Lung microvascular endothelial cell (primary cell): ENCODE data around the gene MEAF6. TPM values are rescaled to one million over a fixed set of nuclear protein-coding genes. Genes with fewer than 3 reads are reported as not detected.

Source experiments
- DNase-seq, 2 donors: peaks; one replicate each; pipeline versions ENCODE4 v3.0.0 to v3.0.0-alpha.2; 2010; ENCODE audit warnings: low read depth in 2 of 2
- total RNA-seq: library from RNA; depleted of rRNA; stranded (reverse); fragments of >200 nt; gene quantifications from 2 replicates; pipeline ENCODE4 v1.2.1, GENCODE V29; 2014

The MEAF6 gene
- total RNA-seq, 1 donor from 2014 or later = 41.3 TPM

- no peak for DNase-seq
Measured at GRCh38 chr1:37485902-37486679, 28.5 kb downstream of the MEAF6 start.

DNA sequence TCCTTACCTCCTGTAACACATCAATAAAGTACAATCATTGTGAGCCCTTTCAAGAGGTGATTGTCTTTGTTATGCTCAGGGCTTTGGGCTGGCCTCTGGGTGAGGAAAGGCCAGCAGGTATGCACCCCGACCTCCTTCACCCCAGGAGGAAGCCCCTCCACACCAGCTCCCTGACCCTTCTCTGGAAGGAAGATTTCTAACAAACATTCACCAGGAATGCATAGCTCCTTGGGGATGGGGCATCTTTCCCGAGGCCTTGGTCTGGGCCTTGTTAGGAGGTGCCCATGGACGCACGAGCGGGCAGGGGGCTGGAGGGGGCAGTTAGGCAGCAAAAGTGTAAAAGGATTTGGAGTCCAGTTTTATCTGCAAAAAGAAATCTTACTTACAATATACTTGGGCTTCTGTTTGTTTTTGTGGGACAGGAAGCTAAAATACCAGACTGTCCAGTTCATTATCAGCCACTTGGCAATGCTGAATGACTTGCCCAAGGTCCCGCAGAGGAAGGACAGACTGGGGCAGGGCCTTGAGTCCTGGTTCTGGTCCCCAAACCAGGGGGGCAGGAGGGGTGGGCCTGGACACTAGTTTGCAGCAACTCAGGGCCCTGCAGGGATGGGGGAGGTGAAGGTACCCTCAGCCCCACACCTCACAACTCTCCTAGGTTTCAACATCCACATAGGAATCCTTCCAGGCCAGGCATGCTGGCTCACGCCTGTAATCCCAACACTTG lies 30.1 kb downstream of the MEAF6 start:
- DNase-seq = no peak

DNA sequence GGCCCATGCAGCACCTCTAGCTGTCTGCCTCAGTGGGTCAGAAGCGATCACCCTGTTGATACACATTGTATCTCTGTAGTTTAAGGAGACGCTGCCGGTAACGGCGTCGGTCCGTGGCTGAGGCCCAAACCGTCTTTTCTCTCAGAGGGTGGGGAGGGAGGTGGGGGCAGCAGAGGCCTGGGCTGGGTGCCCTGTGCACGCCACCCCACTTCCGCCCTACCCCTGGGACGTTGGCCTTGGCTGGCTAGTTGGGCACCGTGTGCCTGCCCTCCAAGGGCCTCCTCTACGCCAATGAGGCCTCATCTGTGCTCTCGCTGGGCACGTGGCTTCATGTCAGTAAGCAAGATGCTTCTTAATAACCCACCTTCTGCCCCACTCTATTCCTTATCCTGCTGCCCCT lies 30.8 kb downstream of the MEAF6 start:
- no peak for DNase-seq

GRCh38 chr1:37482796-37483744 lies 31.5 kb downstream of the MEAF6 start:
- DNase-seq = no peak

GRCh38 chr1:37482004-37482785 lies 32.4 kb downstream of the MEAF6 start:
- DNase-seq = no peak

DNA sequence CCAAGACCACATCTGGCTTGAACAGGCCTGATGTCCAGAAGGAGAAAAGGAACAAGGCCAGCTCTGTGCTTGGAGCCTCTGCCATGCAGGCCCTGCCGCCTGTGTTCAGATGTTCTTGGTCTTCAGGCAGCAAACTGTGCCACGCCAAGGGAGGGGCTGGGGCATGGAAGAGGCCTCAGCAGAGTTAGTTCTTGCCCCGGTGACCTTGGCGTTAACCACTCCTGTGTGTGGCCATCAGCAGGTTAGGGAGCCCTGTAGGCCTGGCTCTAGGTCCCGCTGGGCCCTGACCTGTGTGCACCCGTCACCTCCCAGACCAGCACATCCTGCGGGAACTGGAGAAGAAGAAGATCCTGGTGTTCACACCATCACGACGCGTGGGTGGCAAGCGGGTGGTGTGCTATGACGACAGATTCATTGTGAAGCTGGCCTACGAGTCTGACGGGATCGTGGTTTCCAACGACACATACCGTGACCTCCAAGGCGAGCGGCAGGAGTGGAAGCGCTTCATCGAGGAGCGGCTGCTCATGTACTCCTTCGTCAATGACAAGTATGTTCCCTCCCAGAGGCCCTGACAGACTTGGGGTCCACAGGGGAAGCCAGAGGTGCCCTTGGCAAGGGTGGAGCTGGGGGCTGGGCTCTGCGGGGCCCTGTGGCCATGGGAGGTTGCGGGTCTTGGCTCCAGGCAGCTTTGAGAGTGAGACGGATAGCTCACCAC lies 33.1 kb downstream of the MEAF6 start:
- DNase-seq = no peak

DNA sequence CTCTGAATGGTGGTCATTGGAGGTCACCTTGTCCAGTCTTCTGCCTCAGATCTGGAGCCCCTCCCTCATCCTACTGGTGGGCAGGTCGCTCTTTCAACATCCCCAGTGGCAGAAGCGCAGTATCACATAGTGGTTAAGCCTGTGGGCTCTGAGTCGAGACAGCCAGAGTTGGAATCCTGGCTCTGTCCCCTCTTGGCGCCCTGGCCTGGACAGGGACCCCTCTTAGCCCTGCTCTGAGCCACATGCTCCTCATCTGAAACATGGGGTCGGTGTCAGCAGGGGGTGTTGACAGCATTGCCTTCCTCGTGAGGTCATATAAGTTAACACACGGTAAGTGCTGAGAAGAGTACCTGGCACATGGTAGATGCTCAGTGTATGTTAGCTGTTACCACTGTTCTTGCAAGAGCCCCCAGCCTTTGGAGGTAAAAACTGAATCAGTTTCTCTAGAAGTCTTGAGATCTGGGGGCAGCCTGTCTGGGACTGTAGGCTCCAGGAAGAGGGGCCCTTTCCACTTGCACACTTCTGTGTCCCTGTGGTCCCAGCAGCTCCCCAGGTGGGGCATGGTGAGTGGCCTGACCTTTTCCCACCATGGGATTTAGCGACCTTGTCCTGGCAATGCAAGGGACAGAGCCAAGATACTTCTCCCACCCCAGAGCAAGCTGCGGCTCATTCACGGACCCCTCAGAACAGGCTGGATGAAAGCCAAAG lies 33.8 kb downstream of the MEAF6 start:
- no peak for DNase-seq

GRCh38 chr1:37480125-37480466 lies 34.5 kb downstream of the MEAF6 start:
- DNase-seq = no peak

DNA sequence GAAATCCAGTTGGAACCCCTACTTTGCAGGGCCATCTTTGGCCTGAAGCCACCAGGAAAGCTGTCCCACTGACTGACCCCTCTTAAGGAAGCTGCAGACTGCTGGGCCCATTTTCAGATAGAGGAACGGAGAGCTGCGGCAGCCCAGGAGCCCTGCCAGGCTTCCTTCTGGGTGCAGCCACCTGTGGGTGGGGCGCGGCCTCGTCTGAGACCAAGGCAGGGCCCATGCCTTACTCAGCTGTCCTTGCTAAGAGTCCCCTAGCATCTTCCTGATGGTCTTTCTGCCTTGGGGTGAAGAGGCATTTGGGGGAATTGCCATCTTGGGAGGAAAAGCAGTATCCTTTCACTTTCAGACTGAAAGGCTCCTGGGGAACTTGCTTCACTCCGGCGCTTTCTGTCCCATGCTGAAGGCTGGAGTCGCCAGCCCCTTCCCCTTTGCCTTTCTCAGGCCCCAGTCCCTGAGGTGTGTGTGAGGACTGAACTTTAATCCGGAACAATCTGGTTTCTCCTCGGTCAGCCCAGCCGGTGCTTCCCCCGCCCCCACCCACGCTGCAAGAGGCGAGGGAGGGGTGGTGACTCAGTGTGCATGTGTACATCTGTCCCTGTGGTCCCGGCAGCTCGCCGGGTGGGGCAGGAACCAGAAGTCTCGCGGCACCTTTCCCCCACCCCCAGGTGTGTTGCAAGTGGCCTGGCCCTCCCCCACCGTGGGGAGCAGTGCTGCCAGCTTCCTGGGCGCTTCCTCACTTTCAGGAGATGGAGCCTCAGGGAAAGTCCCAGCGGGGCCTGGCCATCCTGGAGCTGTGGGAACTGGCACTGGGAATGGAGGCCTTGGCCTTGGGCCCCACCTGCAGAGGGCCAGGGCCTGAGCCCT lies 35.1 kb downstream of the MEAF6 start:
- DNase-seq = peak; percentile 71 to 87

GRCh38 chr1:37478890-37479254 lies 35.7 kb downstream of the MEAF6 start:
- no peak for DNase-seq

GRCh38 chr1:37478451-37478881 lies 36.1 kb downstream of the MEAF6 start:
- DNase-seq = peak in 1 of 2 donors; percentile 52

- DNase-seq = no peak
Measured at GRCh38 chr1:37477946-37478345, 36.6 kb downstream of the MEAF6 start.

GRCh38 chr1:37477198-37477931 lies 37.2 kb downstream of the MEAF6 start:
- DNase-seq = peak; percentile 53 to 87

DNA sequence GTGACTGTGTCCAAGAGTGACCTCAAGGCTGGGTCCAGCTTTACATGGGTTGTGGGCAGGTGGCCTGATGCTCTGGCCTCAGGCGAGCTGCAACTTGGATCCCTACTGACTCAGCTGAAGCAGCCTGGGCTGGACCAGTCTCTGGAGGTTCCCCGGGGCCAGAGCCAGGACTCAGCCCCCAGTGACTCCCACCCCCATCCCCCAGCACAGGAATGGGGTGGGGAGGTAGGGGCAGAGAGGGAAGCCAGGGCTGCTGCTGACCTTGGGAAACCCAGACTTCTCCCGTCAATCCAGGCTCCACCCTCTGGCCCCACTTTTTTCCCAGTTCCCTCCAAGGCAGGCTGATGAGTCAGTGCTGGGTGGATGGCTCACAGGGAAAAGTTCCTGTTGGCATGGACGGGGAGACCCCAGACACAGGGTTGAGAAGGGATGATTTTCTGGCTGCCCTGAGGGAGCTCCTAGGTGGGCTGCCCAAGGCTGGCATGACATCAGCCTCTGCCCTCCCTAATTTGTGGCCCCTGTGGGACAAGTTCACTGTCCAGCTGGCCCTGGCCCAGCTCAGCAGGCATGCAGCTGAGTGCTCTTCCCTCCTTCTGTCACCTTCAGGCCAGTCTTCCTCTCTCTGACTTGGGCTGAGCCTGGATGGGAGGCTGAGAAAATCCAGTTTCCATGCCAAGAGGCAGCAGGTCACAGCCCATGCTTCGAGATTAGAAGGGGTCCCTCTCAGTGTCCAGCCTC lies 37.9 kb downstream of the MEAF6 start:
- DNase-seq = peak; percentile 49 to 86

DNA sequence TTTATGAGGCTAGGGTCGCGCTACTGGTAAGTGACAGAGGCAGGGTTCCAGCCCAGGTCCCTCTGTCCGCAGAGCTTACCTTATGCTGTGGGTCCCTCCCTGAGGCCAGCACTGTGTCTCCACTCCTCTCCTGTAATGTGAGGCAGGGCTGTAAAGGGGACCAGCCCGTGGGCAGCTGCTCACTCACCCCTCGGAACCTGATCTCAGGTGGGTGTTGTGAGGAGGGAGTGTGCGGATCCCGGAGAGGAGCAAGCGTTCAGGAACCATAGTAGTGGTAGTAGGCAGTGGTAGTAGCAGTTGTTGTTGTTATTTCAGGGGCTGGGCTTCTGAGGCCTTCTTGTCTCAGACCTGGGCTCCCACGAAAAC lies 38.5 kb downstream of the MEAF6 start:
- DNase-seq = no peak

DNA sequence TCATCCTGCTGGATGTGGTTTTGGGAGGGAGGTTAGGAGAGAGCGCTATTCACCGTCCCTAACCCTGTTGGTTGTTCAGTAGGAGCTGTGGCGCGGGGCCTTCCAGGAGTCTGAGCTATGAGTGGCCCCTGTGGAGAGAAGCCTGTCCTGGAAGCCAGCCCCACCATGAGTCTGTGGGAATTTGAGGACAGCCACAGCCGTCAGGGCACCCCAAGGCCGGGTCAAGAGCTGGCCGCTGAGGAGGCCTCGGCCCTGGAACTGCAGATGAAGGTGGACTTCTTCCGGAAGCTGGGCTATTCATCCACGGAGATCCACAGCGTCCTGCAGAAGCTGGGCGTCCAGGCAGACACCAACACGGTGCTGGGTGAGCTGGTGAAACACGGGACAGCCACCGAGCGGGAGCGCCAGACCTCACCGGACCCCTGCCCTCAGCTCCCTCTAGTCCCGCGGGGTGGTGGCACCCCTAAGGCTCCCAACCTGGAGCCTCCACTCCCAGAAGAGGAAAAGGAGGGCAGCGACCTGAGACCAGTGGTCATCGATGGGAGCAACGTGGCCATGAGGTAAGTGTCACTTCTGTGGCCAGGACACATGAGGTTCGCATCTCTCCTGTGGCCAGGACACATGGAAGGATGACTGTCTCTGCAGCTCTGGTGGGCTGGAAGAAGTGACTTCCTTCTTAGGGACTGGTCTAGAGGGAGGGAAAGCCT lies 39.0 kb downstream of the MEAF6 start:
- DNase-seq = no peak
